ENCODE results near the gene SULT2B1.

GRCh38 chr19:48502350-48503018, 49.5 kb upstream of the SULT2B1 start:
- TF ChIP-seq POLR2AphosphoS5 (IDR thresholded peaks at IDR 0.05) (no peak), POLR2A (IDR thresholded peaks at IDR 0.05; ENCODE audit: low read depth) (no peak)

Measured in esophagus muscularis mucosa (tissue), 2 donors.